Measurements from ENCODE around the gene TPBG. TPM values are rescaled to one million over a fixed set of nuclear protein-coding genes. Genes with fewer than 3 reads are reported as not detected.

TPBG gene
- total and polyA plus RNA-seq, 2 donors: 5.3 to 21.8 TPM

Other genes with a start within 250 kb of the TPBG start
- gene IBTK, start 116.1 kb upstream of the TPBG start, total RNA-seq: 23.8 TPM
- gene IBTK, start 116.1 kb upstream of the TPBG start, polyA plus RNA-seq: 28.7 TPM